MM.1S (cell line): ENCODE results near the gene ANKRD1.

Experiments used
- DNase-seq: peaks from one replicate; pipeline ENCODE4 v3.0.0-alpha.2; 2015
- H2AFZ ChIP-seq: fragments of 300-600 bp; sonication (generic); 2 replicates; pipeline ENCODE4 v1.6.0; 2016; ENCODE audit warnings: antibody characterized with exemption, low read length
- H3F3A ChIP-seq: fragments of 300-600 bp; sonication (generic); 2 replicates; pipeline ENCODE4 v1.6.1; 2016; ENCODE audit warnings: mild to moderate bottlenecking, antibody characterized with exemption, low read length, moderate library complexity, mixed read lengths; ENCODE audit not compliant: insufficient read depth
- H3K27ac ChIP-seq: fragments of 300-600 bp; sonication (generic); 2 replicates; pipeline ENCODE4 v1.5.1; 2016; ENCODE audit warnings: mild to moderate bottlenecking, low read length
- H3K27me3 ChIP-seq: fragments of 300-600 bp; sonication (generic); replicated peaks from 2 replicates; pipeline ENCODE4 v1.6.0; 2016; ENCODE audit warnings: low read length; ENCODE audit not compliant: insufficient read depth
- H3K36me3 ChIP-seq: fragments of 300-600 bp; sonication (generic); replicated peaks from 2 replicates; pipeline ENCODE4 v1.6.1; 2016; ENCODE audit warnings: mild to moderate bottlenecking, low read length, mixed read lengths; ENCODE audit not compliant: insufficient read depth
- H3K4me1 ChIP-seq: fragments of 300-600 bp; sonication (generic); 2 replicates; pipeline ENCODE4 v1.6.1; 2016; ENCODE audit warnings: low read length, mixed read lengths
- H3K4me2 ChIP-seq: fragments of 300-600 bp; sonication (generic); 2 replicates; pipeline ENCODE4 v1.6.0; 2016; ENCODE audit warnings: low read depth, low read length
- H3K4me3 ChIP-seq: fragments of 300-600 bp; sonication (generic); 2 replicates; pipeline ENCODE4 v1.5.1; 2016; ENCODE audit warnings: low read length, mixed read lengths
- H3K79me2 ChIP-seq: fragments of 300-600 bp; sonication (generic); 2 replicates; pipeline ENCODE4 v1.6.1; 2016; ENCODE audit warnings: mixed run types, low read length, mixed read lengths
- H3K9ac ChIP-seq: fragments of 300-600 bp; sonication (generic); 2 replicates; pipeline ENCODE4 v1.6.1; 2016; ENCODE audit warnings: low read length, mixed read lengths
- H3K9me2 ChIP-seq: fragments of 300-600 bp; sonication (generic); replicated peaks from 2 replicates; pipeline ENCODE4 v1.6.1; 2016; ENCODE audit warnings: mild to moderate bottlenecking, low read length, mixed read lengths; ENCODE audit not compliant: insufficient read depth
- H3K9me3 ChIP-seq: fragments of 300-600 bp; sonication (generic); replicated peaks from 2 replicates; pipeline ENCODE4 v1.6.1; 2016; ENCODE audit warnings: mild to moderate bottlenecking, low read length, mixed read lengths; ENCODE audit not compliant: insufficient read depth
- H4K20me1 ChIP-seq: fragments of 300-600 bp; sonication (generic); 2 replicates; pipeline ENCODE4 v1.6.1; 2016; ENCODE audit warnings: mild to moderate bottlenecking, low read length, moderate library complexity, mixed read lengths; ENCODE audit not compliant: insufficient read depth
- EZH2 ChIP-seq: fragments of 300-600 bp; sonication (generic); optimal IDR thresholded peaks from 2 replicates; pipeline ENCODE3; 2017; ENCODE audit warnings: low read depth, mild to moderate bottlenecking, antibody characterized with exemption, low read length, mixed read lengths
- EZH2phosphoT487 ChIP-seq: fragments of 300-600 bp; sonication (generic); IDR thresholded peaks from 2 replicates; pipeline ENCODE4 v1.6.1; 2018; ENCODE audit warnings: antibody characterized with exemption, low read length
- TF ChIP-seq, protein P1 (sequence below): fragments of 300-600 bp; sonication (generic); IDR thresholded peaks from 2 replicates; pipeline ENCODE4 v1.5.1; 2016; ENCODE audit warnings: antibody characterized with exemption, low read length, mixed read lengths

The ANKRD1 gene

GRCh38 chr10:90968328-90969081 lies 47.6 kb upstream of the ANKRD1 start:
- H3K9ac ChIP-seq: no peak overlapping the region
- no peaks in the 10 kb centered on the region for H3K9me3 ChIP-seq
- no peak overlapping the region for H3K4me3 ChIP-seq
- TF ChIP-seq, protein P1, sequence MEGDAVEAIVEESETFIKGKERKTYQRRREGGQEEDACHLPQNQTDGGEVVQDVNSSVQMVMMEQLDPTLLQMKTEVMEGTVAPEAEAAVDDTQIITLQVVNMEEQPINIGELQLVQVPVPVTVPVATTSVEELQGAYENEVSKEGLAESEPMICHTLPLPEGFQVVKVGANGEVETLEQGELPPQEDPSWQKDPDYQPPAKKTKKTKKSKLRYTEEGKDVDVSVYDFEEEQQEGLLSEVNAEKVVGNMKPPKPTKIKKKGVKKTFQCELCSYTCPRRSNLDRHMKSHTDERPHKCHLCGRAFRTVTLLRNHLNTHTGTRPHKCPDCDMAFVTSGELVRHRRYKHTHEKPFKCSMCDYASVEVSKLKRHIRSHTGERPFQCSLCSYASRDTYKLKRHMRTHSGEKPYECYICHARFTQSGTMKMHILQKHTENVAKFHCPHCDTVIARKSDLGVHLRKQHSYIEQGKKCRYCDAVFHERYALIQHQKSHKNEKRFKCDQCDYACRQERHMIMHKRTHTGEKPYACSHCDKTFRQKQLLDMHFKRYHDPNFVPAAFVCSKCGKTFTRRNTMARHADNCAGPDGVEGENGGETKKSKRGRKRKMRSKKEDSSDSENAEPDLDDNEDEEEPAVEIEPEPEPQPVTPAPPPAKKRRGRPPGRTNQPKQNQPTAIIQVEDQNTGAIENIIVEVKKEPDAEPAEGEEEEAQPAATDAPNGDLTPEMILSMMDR: no peak
- TF ChIP-seq EZH2 (no peak), EZH2phosphoT487 (no peak)
- H4K20me1 ChIP-seq: no peaks in the 10 kb centered on the region
- no peaks in the 10 kb centered on the region for H3K36me3 ChIP-seq
- H3K9me2 ChIP-seq: no peaks in the 10 kb centered on the region
- no peak overlapping the region for H3K27ac ChIP-seq
- DNase-seq: no peak
- H3K27me3 ChIP-seq: no peaks in the 10 kb centered on the region
- no peak overlapping the region for H2AFZ ChIP-seq
- no peaks in the 10 kb centered on the region for H3K79me2 ChIP-seq
- H3K4me2 ChIP-seq: no peak overlapping the region
- no peaks in the 10 kb centered on the region for H3F3A ChIP-seq
- no peaks in the 10 kb centered on the region for H3K4me1 ChIP-seq

DNA sequence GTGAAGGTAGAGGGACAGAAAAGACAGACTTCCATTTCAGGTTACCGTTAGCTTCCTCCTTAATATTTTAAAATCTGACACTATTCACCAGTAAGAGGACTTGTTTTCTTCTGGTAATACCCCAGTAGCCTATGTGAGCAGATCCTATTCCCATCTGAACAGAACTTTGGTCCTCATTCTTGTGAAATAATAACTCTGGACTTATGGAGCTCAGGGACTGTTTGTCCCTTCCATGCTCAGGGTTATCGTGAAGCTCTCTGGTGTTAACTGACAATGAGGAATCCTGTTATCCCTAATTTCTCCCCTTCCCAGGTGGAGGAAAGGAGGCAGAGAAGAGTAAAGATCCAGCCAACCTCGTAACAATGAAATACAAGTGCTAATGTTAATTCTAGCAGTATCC lies 47.0 kb upstream of the ANKRD1 start:
- Histone ChIP-seq H3K27me3 (no peaks in the 10 kb centered on the region), H3K27ac (no peak overlapping the region), H3K36me3 (no peaks in the 10 kb centered on the region), H3K4me3 (no peak overlapping the region), H3K4me1 (no peaks in the 10 kb centered on the region), H3K9me3 (no peaks in the 10 kb centered on the region), H4K20me1 (no peaks in the 10 kb centered on the region), H3F3A (no peaks in the 10 kb centered on the region), H3K4me2 (no peak overlapping the region), H2AFZ (no peak overlapping the region), H3K9me2 (no peaks in the 10 kb centered on the region), H3K9ac (no peak overlapping the region), H3K79me2 (no peaks in the 10 kb centered on the region)
- no peak for DNase-seq
- no peak for TF ChIP-seq EZH2phosphoT487
- TF ChIP-seq, protein P1: no peak
- TF ChIP-seq EZH2: no peak

DNA sequence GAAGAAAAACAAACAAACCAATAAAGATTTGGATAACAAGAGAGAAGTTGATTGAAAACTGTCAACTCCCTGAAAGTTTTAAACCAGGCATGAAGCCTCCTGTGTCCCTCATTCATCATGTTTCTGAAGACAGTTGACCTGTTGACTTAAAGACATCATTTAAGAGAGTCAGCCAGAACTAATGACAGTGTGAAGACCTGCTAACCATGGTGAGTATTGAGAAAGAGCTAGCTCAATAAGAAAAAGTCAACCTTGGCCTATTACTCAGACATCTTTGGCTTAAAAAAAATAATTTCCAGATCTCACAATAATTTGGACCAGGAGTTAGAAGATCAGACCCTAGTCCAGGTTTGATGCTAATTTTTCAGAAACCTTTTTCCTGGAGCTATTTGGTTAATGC lies 45.3 kb upstream of the ANKRD1 start:
- Histone ChIP-seq H3K4me1 (no peaks in the 10 kb centered on the region), H3K36me3 (no peaks in the 10 kb centered on the region), H3K9ac (no peak overlapping the region), H3K27me3 (no peaks in the 10 kb centered on the region), H4K20me1 (no peaks in the 10 kb centered on the region), H3K4me2 (no peak overlapping the region), H3K9me2 (no peaks in the 10 kb centered on the region), H3K27ac (no peak overlapping the region), H3F3A (no peaks in the 10 kb centered on the region), H3K9me3 (no peaks in the 10 kb centered on the region), H2AFZ (no peak overlapping the region), H3K4me3 (no peak overlapping the region), H3K79me2 (no peaks in the 10 kb centered on the region)
- no peak for DNase-seq
- TF ChIP-seq EZH2 (no peak), EZH2phosphoT487 (no peak)
- TF ChIP-seq, protein P1: no peak
